ENCODE results near the gene PPARD.

GRCh38 chr6:35396991-35397390 is 54.6 kb downstream of the PPARD start:
- TF ChIP-seq POLR2A (IDR thresholded peaks at IDR 0.05) (peak; percentile 18 to 44), CTCF (IDR thresholded peaks at IDR 0.05) (no peak)

Measured in Peyer's patch (tissue), 4 donors.